Measurements from ENCODE around the gene MEIS2.

Gene MEIS2

DNA sequence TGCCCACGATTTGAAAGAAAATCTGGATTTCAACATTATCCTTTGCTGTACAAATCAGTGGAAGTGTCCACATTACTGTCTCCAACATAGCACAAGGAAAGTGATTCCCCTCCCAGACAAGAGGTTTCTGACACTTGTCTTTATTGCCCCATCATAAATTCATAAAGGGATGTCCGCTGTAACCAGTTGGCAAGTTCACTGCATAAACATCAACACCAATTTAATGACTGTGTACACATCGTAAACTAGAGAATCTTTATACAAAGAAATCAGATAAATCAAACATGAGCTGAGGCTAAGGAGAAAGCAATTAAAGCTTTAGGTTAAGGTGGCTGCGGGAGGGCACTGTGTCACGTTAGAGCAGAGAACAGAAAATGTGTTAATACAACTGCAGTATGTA is 129.8 kb downstream of the MEIS2 start (continued):
- TF ChIP-seq ZNF19 (tag by site-specific recombination; IDR thresholded peaks at IDR 0.05; ENCODE audit: low read depth) (0 out of 2 replicates have a peak, but pooled peaks have one; percentile 32), ZNF366 (tag by site-specific recombination; conservative IDR thresholded peaks at IDR 0.05) (peak; percentile 91), RBAK (tag by site-specific recombination; IDR thresholded peaks at IDR 0.05) (no peak), ZNF530 (tag by site-specific recombination; IDR thresholded peaks at IDR 0.05; ENCODE audit: low read depth) (no peak), TRIM28 (IDR thresholded peaks at IDR 0.05; ENCODE audit: borderline replicate concordance, low read length) (no peak), ZNF138 (tag by site-specific recombination; IDR thresholded peaks at IDR 0.05; ENCODE audit: borderline replicate concordance) (no peak), GLI4 (tag by site-specific recombination; IDR thresholded peaks at IDR 0.05) (no peak), SCRT1 (tag by site-specific recombination; IDR thresholded peaks at IDR 0.05; ENCODE audit: borderline replicate concordance) (no peak), ZFP37 (tag by site-specific recombination; IDR thresholded peaks at IDR 0.05) (no peak), ZNF112 (tag by site-specific recombination; IDR thresholded peaks at IDR 0.05) (no peak), ZNF404 (tag by site-specific recombination; IDR thresholded peaks at IDR 0.05) (no peak), ZNF658 (tag by site-specific recombination; IDR thresholded peaks at IDR 0.05) (no peak), IKZF3 (tag by site-specific recombination; IDR thresholded peaks at IDR 0.05) (peak; percentile 91), ZNF792 (tag by site-specific recombination; IDR thresholded peaks at IDR 0.05) (no peak), ZNF211 (tag by site-specific recombination; IDR thresholded peaks at IDR 0.05; ENCODE audit: low read depth) (no peak), ZNF133 (tag by site-specific recombination; IDR thresholded peaks at IDR 0.05) (no peak), ZNF423 (tag by site-specific recombination; IDR thresholded peaks at IDR 0.05) (no peak), ZNF433 (tag by site-specific recombination; IDR thresholded peaks at IDR 0.05; ENCODE audit: low read depth) (no peak), ZNF274 (IDR thresholded peaks at IDR 0.05; ENCODE audit: low read length) (no peak), ZNF274 (tag by site-specific recombination; IDR thresholded peaks at IDR 0.05; ENCODE audit: borderline replicate concordance) (no peak), ZNF292 (tag by site-specific recombination; IDR thresholded peaks at IDR 0.05; ENCODE audit: borderline replicate concordance, low read depth) (no peak), BCL11B (tag by site-specific recombination; IDR thresholded peaks at IDR 0.05; ENCODE audit: low read depth) (no peak), ZNF416 (tag by site-specific recombination; IDR thresholded peaks at IDR 0.05) (no peak), ZNF121 (tag by site-specific recombination; IDR thresholded peaks at IDR 0.05) (no peak), ZNF239 (tag by site-specific recombination; IDR thresholded peaks at IDR 0.05) (no peak), KLF8 (tag by site-specific recombination; IDR thresholded peaks at IDR 0.05) (peak; percentile 89), HOXA7 (CRISPR knock-in tag; IDR thresholded peaks at IDR 0.05; ENCODE audit: borderline replicate concordance) (0 out of 2 replicates have a peak, but pooled peaks have one; percentile 33), ZNF10 (tag by site-specific recombination; IDR thresholded peaks at IDR 0.05) (0 out of 2 replicates have a peak, but pooled peaks have one; percentile 49), ZNF302 (tag by site-specific recombination; IDR thresholded peaks at IDR 0.05; ENCODE audit: low read depth) (peak; percentile 56; the same call in 1 of the 2 replicates), ZNF560 (tag by site-specific recombination; IDR thresholded peaks at IDR 0.05; ENCODE audit: borderline replicate concordance) (no peak), ZSCAN30 (tag by site-specific recombination; IDR thresholded peaks at IDR 0.05) (peak; percentile 92)
- TF ChIP-seq, protein P1, sequence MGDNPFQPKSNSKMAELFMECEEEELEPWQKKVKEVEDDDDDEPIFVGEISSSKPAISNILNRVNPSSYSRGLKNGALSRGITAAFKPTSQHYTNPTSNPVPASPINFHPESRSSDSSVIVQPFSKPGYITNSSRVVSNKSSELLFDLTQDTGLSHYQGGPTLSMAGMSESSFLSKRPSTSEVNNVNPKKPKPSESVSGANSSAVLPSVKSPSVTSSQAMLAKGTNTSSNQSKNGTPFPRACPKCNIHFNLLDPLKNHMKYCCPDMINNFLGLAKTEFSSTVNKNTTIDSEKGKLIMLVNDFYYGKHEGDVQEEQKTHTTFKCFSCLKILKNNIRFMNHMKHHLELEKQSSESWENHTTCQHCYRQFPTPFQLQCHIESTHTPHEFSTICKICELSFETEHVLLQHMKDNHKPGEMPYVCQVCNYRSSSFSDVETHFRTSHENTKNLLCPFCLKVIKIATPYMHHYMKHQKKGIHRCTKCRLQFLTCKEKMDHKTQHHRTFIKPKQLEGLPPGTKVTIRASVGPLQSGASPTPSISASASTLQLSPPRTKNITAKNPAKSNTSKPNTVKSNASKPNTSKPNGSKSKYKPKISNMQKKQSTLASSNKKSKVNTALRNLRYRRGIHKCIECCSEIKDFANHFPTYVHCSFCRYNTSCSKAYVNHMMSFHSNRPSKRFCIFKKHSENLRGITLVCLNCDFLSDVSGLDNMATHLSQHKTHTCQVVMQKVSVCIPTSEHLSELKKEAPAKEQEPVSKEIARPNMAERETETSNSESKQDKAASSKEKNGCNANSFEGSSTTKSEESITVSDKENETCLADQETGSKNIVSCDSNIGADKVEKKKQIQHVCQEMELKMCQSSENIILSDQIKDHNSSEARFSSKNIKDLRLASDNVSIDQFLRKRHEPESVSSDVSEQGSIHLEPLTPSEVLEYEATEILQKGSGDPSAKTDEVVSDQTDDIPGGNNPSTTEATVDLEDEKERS (tag by site-specific recombination; IDR thresholded peaks at IDR 0.05) = no peak
- TF ChIP-seq, protein P2, sequence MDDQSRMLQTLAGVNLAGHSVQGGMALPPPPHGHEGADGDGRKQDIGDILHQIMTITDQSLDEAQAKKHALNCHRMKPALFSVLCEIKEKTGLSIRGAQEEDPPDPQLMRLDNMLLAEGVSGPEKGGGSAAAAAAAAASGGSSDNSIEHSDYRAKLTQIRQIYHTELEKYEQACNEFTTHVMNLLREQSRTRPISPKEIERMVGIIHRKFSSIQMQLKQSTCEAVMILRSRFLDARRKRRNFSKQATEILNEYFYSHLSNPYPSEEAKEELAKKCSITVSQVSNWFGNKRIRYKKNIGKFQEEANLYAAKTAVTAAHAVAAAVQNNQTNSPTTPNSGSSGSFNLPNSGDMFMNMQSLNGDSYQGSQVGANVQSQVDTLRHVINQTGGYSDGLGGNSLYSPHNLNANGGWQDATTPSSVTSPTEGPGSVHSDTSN (CRISPR knock-in tag; IDR thresholded peaks at IDR 0.05) = no peak
- TF ChIP-seq, protein P3, sequence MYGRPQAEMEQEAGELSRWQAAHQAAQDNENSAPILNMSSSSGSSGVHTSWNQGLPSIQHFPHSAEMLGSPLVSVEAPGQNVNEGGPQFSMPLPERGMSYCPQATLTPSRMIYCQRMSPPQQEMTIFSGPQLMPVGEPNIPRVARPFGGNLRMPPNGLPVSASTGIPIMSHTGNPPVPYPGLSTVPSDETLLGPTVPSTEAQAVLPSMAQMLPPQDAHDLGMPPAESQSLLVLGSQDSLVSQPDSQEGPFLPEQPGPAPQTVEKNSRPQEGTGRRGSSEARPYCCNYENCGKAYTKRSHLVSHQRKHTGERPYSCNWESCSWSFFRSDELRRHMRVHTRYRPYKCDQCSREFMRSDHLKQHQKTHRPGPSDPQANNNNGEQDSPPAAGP (tag by site-specific recombination; IDR thresholded peaks at IDR 0.05) = peak; percentile 77; the same call in 1 of the 2 replicates
- TF ChIP-seq, protein P4, sequence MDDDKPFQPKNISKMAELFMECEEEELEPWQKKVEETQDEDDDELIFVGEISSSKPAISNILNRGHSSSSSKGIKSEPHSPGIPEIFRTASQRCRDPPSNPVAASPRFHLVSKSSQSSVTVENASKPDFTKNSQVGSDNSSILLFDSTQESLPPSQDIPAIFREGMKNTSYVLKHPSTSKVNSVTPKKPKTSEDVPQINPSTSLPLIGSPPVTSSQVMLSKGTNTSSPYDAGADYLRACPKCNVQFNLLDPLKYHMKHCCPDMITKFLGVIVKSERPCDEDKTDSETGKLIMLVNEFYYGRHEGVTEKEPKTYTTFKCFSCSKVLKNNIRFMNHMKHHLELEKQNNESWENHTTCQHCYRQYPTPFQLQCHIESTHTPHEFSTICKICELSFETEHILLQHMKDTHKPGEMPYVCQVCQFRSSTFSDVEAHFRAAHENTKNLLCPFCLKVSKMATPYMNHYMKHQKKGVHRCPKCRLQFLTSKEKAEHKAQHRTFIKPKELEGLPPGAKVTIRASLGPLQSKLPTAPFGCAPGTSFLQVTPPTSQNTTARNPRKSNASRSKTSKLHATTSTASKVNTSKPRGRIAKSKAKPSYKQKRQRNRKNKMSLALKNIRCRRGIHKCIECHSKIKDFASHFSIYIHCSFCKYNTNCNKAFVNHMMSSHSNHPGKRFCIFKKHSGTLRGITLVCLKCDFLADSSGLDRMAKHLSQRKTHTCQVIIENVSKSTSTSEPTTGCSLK (tag by site-specific recombination; IDR thresholded peaks at IDR 0.05) = no peak

All from HEK293 (cell line).